GM12874 (cell line): ENCODE measurements around the gene KCNJ9.

Experiments
- TF ChIP-seq, protein P1 (sequence below): IDR thresholded peaks from 2 replicates; pipeline ENCODE4 v1.5.1; 2011; ENCODE audit warnings: low read depth, mild to moderate bottlenecking, control low read depth, low read length, moderate library complexity; ENCODE audit not compliant: insufficient read depth

KCNJ9 gene

GRCh38 chr1:160048335-160048734 lies 33.0 kb upstream of the KCNJ9 start:
- TF ChIP-seq, protein P1, sequence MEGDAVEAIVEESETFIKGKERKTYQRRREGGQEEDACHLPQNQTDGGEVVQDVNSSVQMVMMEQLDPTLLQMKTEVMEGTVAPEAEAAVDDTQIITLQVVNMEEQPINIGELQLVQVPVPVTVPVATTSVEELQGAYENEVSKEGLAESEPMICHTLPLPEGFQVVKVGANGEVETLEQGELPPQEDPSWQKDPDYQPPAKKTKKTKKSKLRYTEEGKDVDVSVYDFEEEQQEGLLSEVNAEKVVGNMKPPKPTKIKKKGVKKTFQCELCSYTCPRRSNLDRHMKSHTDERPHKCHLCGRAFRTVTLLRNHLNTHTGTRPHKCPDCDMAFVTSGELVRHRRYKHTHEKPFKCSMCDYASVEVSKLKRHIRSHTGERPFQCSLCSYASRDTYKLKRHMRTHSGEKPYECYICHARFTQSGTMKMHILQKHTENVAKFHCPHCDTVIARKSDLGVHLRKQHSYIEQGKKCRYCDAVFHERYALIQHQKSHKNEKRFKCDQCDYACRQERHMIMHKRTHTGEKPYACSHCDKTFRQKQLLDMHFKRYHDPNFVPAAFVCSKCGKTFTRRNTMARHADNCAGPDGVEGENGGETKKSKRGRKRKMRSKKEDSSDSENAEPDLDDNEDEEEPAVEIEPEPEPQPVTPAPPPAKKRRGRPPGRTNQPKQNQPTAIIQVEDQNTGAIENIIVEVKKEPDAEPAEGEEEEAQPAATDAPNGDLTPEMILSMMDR: no peak

GRCh38 chr1:160049101-160049500 lies 32.2 kb upstream of the KCNJ9 start:
- TF ChIP-seq, protein P1: no peak

- TF ChIP-seq, protein P1: no peak
These were observed 30.7 kb upstream of the KCNJ9 start for GRCh38 chr1:160050619-160051018.

- TF ChIP-seq, protein P1: no peak
These were observed 28.4 kb upstream of the KCNJ9 start for GRCh38 chr1:160052936-160053335.

DNA sequence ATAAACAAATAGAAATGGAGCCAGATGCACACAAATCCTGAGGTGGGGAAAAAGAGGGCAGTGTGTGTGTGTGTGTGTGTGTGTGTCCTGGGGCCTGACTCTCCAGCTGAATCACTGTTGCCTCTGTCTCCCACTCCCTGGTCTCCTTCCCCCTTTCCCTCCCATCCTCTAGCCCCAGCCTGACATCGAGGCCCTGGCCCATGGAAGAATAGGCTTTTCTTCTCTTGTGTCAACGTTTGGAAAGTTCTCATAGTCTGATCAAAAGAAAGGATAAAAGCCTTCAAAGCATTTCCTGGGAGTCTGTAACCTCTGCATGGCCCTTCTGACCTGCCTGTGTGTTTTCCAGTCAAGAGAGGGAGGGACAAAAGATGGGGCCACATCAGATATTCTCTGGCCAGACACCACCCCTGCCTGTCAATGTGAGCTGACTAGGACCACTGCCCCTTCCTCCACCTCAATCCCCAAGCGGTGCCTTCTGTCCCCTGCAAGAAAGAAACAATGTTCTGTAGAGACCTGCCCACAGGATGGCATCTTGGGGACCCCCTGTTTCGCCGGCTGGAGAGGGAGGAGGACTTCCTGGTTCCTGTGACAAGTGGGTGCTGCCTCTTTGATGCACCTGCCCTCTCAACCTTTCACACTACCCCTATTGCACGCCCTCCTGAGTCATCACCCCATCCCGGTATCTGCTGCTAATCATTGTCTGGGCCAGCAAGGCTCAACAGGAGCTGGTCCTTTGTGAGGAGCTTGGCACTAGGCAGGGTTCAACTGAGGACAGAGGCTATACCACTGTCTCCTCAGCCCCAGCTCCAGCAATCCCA lies 27.6 kb upstream of the KCNJ9 start:
- TF ChIP-seq, protein P1: no peak

DNA sequence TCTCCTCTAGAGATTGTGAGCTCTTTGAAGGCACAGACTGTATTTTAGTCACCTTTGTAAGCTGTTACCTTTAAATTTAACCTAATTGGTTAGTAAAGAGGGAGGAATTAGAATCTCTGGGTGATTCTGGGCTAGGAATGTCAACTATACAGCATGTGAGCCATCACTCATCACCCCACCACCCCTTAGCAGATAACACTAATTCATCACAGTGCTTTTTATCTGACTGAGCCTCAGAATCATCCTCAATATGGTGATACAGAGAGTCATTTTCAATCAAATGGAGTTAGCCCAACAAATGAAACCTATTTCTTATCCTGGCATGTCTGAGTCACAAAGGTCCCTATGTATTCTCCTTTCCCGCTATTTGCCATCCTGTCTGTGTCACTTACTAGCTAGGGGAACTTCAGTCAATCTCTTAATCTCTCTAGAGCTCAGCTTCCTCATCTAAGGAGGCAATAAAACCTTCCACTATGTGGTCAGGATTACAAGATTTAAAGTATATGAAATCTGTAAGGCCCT lies 24.6 kb upstream of the KCNJ9 start:
- TF ChIP-seq, protein P1: no peak

DNA sequence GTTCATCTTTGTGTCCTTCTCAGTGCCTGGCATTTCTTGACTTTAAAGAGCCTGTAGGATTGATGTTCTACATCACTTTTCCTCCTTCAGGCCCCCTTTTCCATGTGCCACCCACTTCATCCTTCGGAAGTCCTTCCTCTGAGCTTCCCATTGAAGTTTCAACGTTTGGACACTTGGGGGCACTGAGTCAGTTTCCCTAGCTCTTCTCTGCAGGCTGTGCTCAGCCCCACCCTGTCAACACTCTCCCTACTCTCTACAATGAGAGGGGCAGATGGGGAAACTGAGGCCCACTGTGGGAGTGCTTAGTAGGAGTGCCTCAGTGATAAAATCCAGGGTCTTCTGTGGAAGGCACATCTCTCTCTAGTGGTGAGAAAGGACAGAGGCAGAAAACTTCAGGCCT lies 23.3 kb upstream of the KCNJ9 start:
- TF ChIP-seq, protein P1: no peak
